Spleen (tissue), 7 donors: ENCODE results near the gene PSMB5.

Source experiments
- CTCF ChIP-seq, 11 experiments: fragments of 200-600 bp in 7 of 11; fragments of 450-650 bp in 4 of 11; sonication (generic) in 4 of 11; IDR thresholded peaks in 8 of 11; conservative IDR thresholded peaks in 3 of 11; 1 replicate in 7 of 11; 2 replicates in 4 of 11; pipeline versions ENCODE4 v1.4.0 to v1.8.0; 2016 to 2021; ENCODE audit warnings: antibody characterized with exemption in 11 of 11, inconsistent platforms in 4 of 11, mild to moderate bottlenecking in 1 of 11
- POLR2A ChIP-seq, 3 donors: fragments of 450-650 bp; IDR thresholded peaks; one replicate each; pipeline ENCODE4 v1.5.1; 2017; ENCODE audit warnings: antibody characterized with exemption in 3 of 3, mild to moderate bottlenecking in 1 of 3
- POLR2AphosphoS5 ChIP-seq, 3 donors: sonication (generic); formaldehyde crosslinking; IDR thresholded peaks; one replicate each; pipeline ENCODE4 v1.5.1; 2017; ENCODE audit warnings: antibody characterized with exemption in 3 of 3
- donor health status: DM: no; HTN: no; CAD: no; lungs with moderate emphysema.
- donor health status: DM: no; HTN: no; CAD: no.
- donor health status: DM: no; HTN: no; CAD: no.

- TF ChIP-seq CTCF (IDR thresholded peaks at IDR 0.05 in 8 of 11, conservative IDR thresholded peaks at IDR 0.05 in 3 of 11) (peak in 2 of 11 experiments; percentile 10 to 22), POLR2AphosphoS5 (IDR thresholded peaks at IDR 0.05) (no peak), POLR2A (IDR thresholded peaks at IDR 0.05) (no peak)
These were observed 824 bp upstream of the PSMB5 start for GRCh38 chr14:23035303-23036144.
